ENCODE data around the gene IQCH.
A peak's percentile ranks its signal among the peaks of the same experiment; 100 is the strongest.
"Not testable (repeated sequence)": the region's sequence is repeated elsewhere in the genome, so short reads cannot be mapped to it uniquely, and the experiment has no call there.

Gene IQCH

GRCh38 chr15:67244971-67245478 is 9.6 kb upstream of the IQCH start:
- DNase-seq (ENCODE audit: insufficient read length, low spot score) (no peak), FAIRE-seq (no peak)

- not testable (repeated sequence) for FAIRE-seq; DNase-seq (ENCODE audit: insufficient read length, low spot score)
Measured at GRCh38 chr15:67246606-67247005, 8.0 kb upstream of the IQCH start.

GRCh38 chr15:67248011-67248505 is 6.5 kb upstream of the IQCH start:
- FAIRE-seq (no peak), DNase-seq (ENCODE audit: insufficient read length, low spot score) (no peak)

- DNase-seq (ENCODE audit: insufficient read length, low spot score) (no peak), FAIRE-seq (no peak)
Measured at GRCh38 chr15:67249830-67250229, 4.8 kb upstream of the IQCH start.

GRCh38 chr15:67251318-67251717 is 3.3 kb upstream of the IQCH start:
- FAIRE-seq = no peak
- DNase-seq (ENCODE audit: insufficient read length, low spot score) = no peak

- DNase-seq (ENCODE audit: insufficient read length, low spot score) (no peak), FAIRE-seq (no peak)
Measured at GRCh38 chr15:67253101-67253500, 1.5 kb upstream of the IQCH start.

GRCh38 chr15:67253549-67254237 is 893 bp upstream of the IQCH start:
- DNase-seq (ENCODE audit: insufficient read length, low spot score) = no peak
- peak; percentile 39 for FAIRE-seq

- FAIRE-seq (no peak), DNase-seq (ENCODE audit: insufficient read length, low spot score) (no peak)
Measured at GRCh38 chr15:67256051-67256450, 1.5 kb downstream of the IQCH start.

GRCh38 chr15:67258412-67258811 is 3.8 kb downstream of the IQCH start:
- DNase-seq (ENCODE audit: insufficient read length, low spot score); FAIRE-seq: not testable (repeated sequence)

- no peak for FAIRE-seq
- DNase-seq (ENCODE audit: insufficient read length, low spot score) = no peak
Measured at GRCh38 chr15:67259379-67259778, 4.8 kb downstream of the IQCH start.

- FAIRE-seq (no peak), DNase-seq (ENCODE audit: insufficient read length, low spot score) (no peak)
Measured at GRCh38 chr15:67259806-67260205, 5.2 kb downstream of the IQCH start.

- no peak for FAIRE-seq
- no peak for DNase-seq (ENCODE audit: insufficient read length, low spot score)
Measured at GRCh38 chr15:67266870-67267269, 12.3 kb downstream of the IQCH start.

GRCh38 chr15:67267440-67267839 is 12.9 kb downstream of the IQCH start:
- DNase-seq (ENCODE audit: insufficient read length, low spot score) (no peak), FAIRE-seq (no peak)

- DNase-seq (ENCODE audit: insufficient read length, low spot score) = no peak
- no peak for FAIRE-seq
Measured at GRCh38 chr15:67267951-67268941, 13.7 kb downstream of the IQCH start.

GRCh38 chr15:67274236-67274635 is 19.6 kb downstream of the IQCH start:
- FAIRE-seq (no peak), DNase-seq (ENCODE audit: insufficient read length, low spot score) (no peak)

GRCh38 chr15:67276666-67277065 is 22.1 kb downstream of the IQCH start:
- FAIRE-seq = peak; percentile 8
- DNase-seq (ENCODE audit: insufficient read length, low spot score) = no peak

- DNase-seq (ENCODE audit: insufficient read length, low spot score) (no peak), FAIRE-seq (no peak)
Measured at GRCh38 chr15:67280217-67280616, 25.6 kb downstream of the IQCH start.

- no peak for DNase-seq (ENCODE audit: insufficient read length, low spot score)
- no peak for FAIRE-seq
Measured at GRCh38 chr15:67281714-67282113, 27.1 kb downstream of the IQCH start.

GRCh38 chr15:67285625-67286024 is 31.0 kb downstream of the IQCH start:
- not testable (repeated sequence) for FAIRE-seq; DNase-seq (ENCODE audit: insufficient read length, low spot score)

GRCh38 chr15:67286400-67286799 is 31.8 kb downstream of the IQCH start:
- not testable (repeated sequence) for FAIRE-seq

GRCh38 chr15:67290319-67290718 is 35.7 kb downstream of the IQCH start:
- DNase-seq (ENCODE audit: insufficient read length, low spot score) (no peak), FAIRE-seq (no peak)

More at GRCh38 chr15:67286400-67286799, 31.8 kb downstream of the IQCH start:
- not testable (repeated sequence) for DNase-seq (ENCODE audit: insufficient read length, low spot score)

Data from GM19239 (cell line).